Islet precursor cell (in vitro differentiated cells): ENCODE data around the gene DPEP1.
A peak's percentile ranks its signal among the peaks of the same experiment; 100 is the strongest.
"Not testable (repeated sequence)": the region's sequence is repeated elsewhere in the genome, so short reads cannot be mapped to it uniquely, and the experiment has no call there.

Source experiments
- DNase-seq: peaks from one replicate; pipeline ENCODE4 v3.0.0-alpha.2; 2018

Gene DPEP1

GRCh38 chr16:89656435-89657121 lies 43.1 kb downstream of the DPEP1 start:
- no peak for DNase-seq

DNA sequence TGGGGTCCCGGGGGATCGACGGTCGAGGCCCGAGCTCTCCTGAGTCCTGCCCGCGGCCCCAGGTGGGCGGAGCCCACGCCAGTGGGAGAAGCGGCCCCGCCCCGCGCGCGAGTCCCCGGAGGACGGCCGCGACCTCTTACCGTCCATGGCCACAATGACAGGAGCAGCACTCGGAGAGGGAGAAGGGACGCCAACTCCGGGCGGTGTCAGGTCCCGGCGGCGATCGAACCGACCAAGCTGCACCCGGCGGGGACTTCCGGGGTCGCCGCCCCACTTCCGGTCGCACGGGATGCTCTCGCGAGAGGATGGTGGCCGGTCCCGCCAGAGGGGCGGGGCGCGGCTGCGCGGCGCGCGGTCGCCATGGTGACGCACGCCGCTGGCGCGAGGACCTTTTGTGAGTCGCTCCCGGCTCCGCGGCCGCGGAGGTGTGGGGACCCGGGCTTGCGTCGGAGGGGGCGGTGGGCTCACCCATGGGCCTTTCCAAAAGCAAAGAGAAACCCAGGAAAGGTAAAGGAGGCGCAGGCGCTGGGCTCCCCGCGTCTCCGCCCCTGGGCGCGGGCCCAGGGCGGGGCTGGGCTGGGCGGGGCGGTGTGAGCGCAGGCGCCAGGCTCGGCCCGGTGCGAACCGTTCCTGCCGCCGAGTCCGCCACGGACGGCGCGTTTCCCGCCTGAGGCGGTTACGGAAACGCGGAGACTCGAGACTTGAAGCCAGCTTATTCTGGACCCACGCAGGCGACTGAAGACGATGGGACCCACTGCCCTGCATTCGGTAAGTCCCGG lies 44.2 kb downstream of the DPEP1 start, which contains the start of the genes CHMP1A and SPATA33:
CHMP1A (minus strand) TSS at position 267 of the 779 bp plus-strand sequence; CDS start at position 147, 120 bp downstream.
SPATA33 (plus strand) TSS at position 395 of the 779 bp plus-strand sequence; CDS start at position 471, 76 bp downstream.
- DNase-seq = peak; percentile 92

DNA sequence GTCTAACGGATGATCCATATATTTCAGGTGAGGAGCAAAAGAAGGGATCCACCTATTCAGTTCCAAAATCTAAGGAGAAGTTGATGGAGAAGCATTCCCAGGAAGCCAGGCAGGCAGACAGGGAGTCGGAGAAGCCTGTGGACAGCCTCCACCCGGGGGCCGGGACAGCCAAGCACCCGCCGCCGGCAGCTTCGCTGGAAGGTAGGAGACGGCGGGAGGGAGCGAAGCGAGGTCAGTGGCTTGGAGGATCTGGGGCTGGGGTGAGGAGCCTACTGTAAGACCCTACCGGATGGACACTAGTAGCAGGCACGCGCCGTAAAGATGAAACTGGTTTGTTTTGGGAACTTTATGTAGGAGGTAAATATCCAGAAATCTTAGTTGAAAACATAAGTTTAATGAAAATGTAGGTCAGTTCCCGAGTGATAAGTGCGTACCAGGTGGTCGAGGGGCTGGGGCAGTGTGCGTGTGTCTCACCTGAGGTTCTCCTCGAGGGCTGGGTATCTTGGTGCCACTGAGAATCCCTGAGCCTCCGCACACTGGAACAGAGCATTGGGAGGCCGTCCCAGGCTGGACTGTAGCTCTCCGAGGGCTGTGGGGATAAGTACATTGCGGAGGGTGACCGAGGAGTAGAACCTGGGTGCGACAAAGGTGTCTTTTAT lies 44.9 kb downstream of the DPEP1 start:
- no peak for DNase-seq

GRCh38 chr16:89660146-89660545 lies 46.7 kb downstream of the DPEP1 start:
- DNase-seq = no peak

DNA sequence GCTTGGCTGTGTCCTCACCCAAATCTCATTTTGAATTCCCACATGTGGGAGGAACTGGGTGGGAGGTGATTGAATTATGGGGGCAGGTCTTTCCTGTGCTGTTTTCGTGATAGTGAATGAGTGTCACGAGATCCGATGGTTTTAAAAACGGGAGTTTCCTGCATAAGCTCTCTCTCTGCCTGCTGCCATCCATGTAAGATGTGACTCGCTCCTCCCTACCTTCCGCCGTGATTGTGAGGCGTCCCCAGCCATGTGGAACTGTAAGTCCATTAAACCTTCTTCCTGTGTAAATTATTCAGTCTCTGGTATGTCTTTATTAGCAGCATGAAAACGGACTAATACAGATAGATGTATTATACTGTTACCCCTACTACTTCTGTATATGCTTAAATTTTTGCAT lies 47.8 kb downstream of the DPEP1 start:
- no peak for DNase-seq

- not testable (repeated sequence) for DNase-seq
Observed at GRCh38 chr16:89664238-89664637, 50.8 kb downstream of the DPEP1 start.

DNA sequence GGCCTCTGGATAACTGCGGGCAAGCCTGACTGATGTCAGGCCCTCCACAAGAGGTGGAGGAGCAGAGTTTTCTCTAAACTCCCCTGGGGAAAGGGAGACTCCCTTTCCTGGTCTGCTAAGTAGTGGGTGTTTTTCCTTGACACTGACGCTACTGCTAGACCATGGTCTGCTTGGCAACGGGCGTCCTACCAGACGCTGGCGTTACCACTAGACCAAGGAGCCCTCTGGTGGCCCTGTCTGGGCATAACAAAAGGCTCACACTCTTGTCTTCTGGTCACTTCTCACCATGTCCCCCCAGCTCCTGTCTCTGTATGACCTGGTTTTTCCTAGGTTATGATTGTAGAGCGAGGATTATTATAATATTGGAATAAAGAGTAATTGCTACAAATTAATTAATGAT lies 53.6 kb downstream of the DPEP1 start:
- not testable (repeated sequence) for DNase-seq

DNA sequence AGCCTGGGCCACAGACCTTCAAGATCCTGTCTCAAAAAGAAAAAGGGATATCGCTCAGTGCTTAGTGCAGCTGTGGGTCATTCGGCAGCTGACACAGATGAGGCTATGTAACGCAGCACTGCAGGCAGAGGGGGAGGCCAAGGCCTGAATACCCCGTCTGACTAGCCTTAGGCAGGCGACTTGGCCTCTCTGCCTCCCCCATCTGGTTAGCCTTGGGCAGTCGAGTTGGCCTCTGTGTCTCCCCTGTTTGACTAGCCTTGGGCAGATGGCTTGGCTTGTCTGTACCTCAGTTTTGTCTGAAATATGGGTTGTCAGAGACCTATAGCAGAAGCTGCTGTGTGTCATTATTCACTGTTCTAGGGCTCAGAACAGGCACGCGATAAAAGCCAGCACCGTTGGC lies 54.2 kb downstream of the DPEP1 start:
- DNase-seq = no peak

- DNase-seq = no peak
Observed at GRCh38 chr16:89668790-89669158, 55.3 kb downstream of the DPEP1 start.

GRCh38 chr16:89669755-89670154 lies 56.3 kb downstream of the DPEP1 start:
- no peak for DNase-seq

- no peak for DNase-seq
Observed at GRCh38 chr16:89670496-89671431, 57.3 kb downstream of the DPEP1 start.

GRCh38 chr16:89671565-89671964 lies 58.1 kb downstream of the DPEP1 start:
- not testable (repeated sequence) for DNase-seq

DNA sequence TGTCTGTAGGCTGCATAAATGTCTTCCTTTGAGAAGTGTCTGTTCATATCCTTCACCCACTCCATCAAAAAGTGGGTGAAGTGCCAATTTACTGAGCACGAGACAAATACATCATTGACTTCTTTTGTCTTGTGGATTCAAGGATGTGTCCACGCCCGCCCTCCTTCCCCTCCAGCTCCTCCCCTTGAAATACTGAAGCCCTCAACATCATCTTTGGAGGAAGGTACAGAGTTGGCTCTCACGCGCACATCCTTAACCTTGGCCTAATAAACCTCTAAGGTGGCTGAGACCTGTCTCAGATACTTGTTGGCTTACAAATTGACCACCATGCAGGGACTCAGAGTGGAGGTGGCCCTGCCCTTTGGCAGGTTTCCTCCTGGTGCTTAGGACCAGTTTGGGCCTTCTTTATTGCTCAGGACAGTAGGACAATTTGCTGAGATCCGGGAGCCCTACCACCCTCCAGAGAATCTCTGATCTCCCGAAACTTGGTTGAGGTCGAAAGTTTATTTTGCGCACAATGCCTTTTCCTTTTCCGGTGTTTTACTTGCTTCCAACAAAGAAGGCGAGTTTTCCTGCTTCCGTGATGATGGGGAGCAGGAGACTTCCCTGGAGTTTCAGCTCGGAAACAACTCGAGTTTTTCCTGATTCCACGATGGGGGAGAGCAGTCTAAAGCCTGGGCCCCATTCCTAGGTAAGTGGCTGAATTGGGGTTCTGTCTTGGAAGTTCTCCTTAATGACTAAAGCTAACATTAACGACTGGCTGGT lies 58.9 kb downstream of the DPEP1 start:
- DNase-seq = no peak

DNA sequence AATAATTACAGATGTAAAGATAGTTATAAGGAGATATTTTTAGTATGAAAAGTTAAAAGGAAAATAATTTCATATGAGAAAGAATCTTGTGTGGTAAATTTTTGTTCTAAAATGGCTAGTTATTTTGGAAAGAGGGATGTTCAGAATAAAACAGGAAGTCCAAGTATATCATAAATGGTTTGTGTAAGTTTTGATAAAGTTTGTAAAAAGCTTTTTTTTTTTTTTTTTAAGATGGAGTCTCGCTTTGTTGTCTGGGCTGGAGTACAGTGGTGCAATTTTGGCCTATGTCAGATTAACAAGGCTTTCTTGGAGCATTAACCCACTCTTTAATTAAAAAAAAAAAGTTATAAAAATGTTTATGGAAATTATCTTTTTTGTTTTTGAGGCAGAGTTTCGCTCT lies 64.8 kb downstream of the DPEP1 start:
- no peak for DNase-seq

DNA sequence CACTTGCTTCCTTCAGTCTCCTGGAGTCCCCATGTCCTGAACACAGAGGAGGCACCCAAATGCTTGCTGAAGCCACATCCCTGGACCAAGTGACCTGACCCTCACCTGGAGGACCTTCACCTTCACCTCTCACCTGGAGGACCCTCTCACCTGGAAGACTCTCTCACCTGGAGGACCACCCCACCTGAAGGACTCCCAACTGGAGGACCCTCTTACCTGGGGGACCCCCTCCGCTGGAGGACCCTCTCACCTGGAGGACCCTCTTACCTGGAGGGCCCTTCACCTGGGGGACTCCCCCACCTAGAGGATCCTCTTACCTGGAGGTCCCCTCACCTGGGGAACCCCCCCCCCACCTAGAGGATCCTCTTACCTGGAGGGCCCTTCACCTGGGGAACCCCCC lies 72.5 kb downstream of the DPEP1 start:
- DNase-seq = no peak

DNA sequence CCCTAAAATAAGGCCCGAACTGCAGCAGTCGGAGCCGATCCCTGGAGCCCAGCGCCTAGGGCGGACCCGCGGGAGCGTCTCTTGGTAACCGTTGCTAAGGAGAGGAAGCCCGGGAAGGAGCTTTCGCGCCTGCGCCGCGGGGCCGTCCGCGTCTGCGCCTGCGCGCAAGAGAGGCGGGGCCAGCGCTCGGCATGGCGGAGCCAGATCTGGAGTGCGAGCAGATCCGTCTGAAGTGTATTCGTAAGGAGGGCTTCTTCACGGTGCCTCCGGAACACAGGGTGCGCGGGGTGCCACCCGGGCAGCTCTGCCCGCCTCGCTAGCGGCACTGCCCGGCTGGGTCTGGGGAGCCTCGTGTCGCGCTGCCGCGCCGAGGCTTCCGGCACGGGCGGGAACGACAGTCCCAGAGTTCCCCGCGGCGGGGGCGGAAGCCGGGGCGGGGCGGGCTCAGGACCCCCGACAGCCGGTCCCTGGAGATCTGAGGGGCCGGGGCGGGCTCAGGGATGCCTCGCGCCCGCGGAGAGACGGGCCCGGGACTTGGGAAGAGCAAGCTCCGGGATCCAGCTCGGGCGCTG lies 73.2 kb downstream of the DPEP1 start, which contains the start of gene CDK10:
CDK10 (plus strand) TSS at position 170 of the 572 bp plus-strand sequence; CDS start at position 192, 22 bp downstream.
- peak; percentile 93 for DNase-seq

GRCh38 chr16:89687092-89687940 lies 73.9 kb downstream of the DPEP1 start:
- DNase-seq = no peak
